Measurements from ENCODE around the gene USP17L26.
"Not testable (repeated sequence)": the region's sequence is repeated elsewhere in the genome, so short reads cannot be mapped to it uniquely, and the experiment has no call there.

- not testable (repeated sequence) for TF ChIP-seq POLR2A (IDR thresholded peaks at IDR 0.05; ENCODE audit: low read length); GATA1 (IDR thresholded peaks at IDR 0.05; ENCODE audit: low read depth, low read length)
Observed at GRCh38 chr4:9329611-9330010, 4.8 kb upstream of the USP17L26 start, which contains the start of gene USP17L25.
